Right lobe of liver (tissue), 4 donors: ENCODE data around the gene MYEF2.

Source experiments
- POLR2A ChIP-seq: fragments of 450-650 bp; IDR thresholded peaks from one replicate; pipeline ENCODE4 v1.6.1; 2017; ENCODE audit warnings: antibody characterized with exemption, mild to moderate bottlenecking
- TF ChIP-seq, protein P1 (sequence below), 4 donors: fragments of 200-600 bp in 3 of 4; fragments of 450-650 bp in 1 of 4; IDR thresholded peaks; one replicate each; pipeline versions ENCODE4 v1.5.1 to v1.8.0; 2016 to 2022; ENCODE audit warnings: antibody characterized with exemption in 4 of 4, mild to moderate bottlenecking in 2 of 4
- donor health status: DM: no; HTN: no; CAD: no.
- donor health status: DM: no; HTN: no; CAD: no.
- donor health status: DM: no; HTN: yes; CAD: no.

DNA sequence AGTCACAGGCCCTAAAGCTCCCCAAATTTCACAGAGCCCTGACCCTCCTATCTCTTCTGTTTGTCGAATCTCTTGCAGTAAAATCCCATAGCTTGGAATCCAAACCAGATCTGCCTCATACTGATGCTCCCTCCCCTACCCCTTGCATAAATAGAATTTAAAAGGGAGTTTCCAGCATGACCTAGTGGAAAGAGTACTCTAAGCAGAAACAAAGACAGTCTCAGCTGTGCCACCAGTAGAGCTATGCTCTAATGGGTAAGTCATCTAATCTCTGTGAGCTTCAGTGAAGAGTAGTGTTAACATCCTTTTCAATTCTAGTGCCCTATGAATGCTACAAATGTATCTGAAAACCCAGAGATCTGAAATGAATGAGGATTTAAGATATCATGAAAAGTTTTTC is 24.0 kb upstream of the MYEF2 start:
- TF ChIP-seq, protein P1, sequence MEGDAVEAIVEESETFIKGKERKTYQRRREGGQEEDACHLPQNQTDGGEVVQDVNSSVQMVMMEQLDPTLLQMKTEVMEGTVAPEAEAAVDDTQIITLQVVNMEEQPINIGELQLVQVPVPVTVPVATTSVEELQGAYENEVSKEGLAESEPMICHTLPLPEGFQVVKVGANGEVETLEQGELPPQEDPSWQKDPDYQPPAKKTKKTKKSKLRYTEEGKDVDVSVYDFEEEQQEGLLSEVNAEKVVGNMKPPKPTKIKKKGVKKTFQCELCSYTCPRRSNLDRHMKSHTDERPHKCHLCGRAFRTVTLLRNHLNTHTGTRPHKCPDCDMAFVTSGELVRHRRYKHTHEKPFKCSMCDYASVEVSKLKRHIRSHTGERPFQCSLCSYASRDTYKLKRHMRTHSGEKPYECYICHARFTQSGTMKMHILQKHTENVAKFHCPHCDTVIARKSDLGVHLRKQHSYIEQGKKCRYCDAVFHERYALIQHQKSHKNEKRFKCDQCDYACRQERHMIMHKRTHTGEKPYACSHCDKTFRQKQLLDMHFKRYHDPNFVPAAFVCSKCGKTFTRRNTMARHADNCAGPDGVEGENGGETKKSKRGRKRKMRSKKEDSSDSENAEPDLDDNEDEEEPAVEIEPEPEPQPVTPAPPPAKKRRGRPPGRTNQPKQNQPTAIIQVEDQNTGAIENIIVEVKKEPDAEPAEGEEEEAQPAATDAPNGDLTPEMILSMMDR (IDR thresholded peaks at IDR 0.05), result no peak
- no peak for TF ChIP-seq POLR2A
